Neural cell (in vitro differentiated cells): ENCODE results near the gene CST6.

Experiments
- EZH2 ChIP-seq: fragments of 200-600, 300-800 bp; shearing (Covaris generic), sonication (generic); IDR thresholded peaks from 2 replicates; pipeline ENCODE4 v1.6.1; 2014; ENCODE audit warnings: antibody characterized with exemption, low read length, borderline replicate concordance, mild to moderate bottlenecking; ENCODE audit not compliant: insufficient read depth, poor library complexity, severe bottlenecking
- MXI1 ChIP-seq: fragments of 450-650 bp; conservative IDR thresholded peaks from 2 replicates; pipeline ENCODE4 v1.6.1; 2014; ENCODE audit warnings: antibody characterized with exemption, mild to moderate bottlenecking; ENCODE audit not compliant: poor library complexity, severe bottlenecking
- POLR2AphosphoS5 ChIP-seq: IDR thresholded peaks from 2 replicates; pipeline ENCODE4 v1.6.1; 2012
- RAD21 ChIP-seq: fragments of 450-650 bp; conservative IDR thresholded peaks from 2 replicates; pipeline ENCODE4 v1.6.1; 2014; ENCODE audit warnings: antibody characterized with exemption, mild to moderate bottlenecking, moderate library complexity
- SMC3 ChIP-seq: fragments of 450-650 bp; conservative IDR thresholded peaks from 2 replicates; pipeline ENCODE4 v1.6.1; 2014; ENCODE audit warnings: antibody characterized with exemption, mild to moderate bottlenecking, moderate library complexity; ENCODE audit not compliant: poor library complexity
- TAF1 ChIP-seq: IDR thresholded peaks from 2 replicates; pipeline ENCODE4 v1.6.1; 2012; ENCODE audit warnings: low read depth
- TF ChIP-seq, protein P1 (sequence below): fragments of 450-650 bp; IDR thresholded peaks from 2 replicates; pipeline ENCODE4 v1.5.1; 2014; ENCODE audit warnings: antibody characterized with exemption, mild to moderate bottlenecking, moderate library complexity; ENCODE audit not compliant: poor library complexity, severe bottlenecking

DNA sequence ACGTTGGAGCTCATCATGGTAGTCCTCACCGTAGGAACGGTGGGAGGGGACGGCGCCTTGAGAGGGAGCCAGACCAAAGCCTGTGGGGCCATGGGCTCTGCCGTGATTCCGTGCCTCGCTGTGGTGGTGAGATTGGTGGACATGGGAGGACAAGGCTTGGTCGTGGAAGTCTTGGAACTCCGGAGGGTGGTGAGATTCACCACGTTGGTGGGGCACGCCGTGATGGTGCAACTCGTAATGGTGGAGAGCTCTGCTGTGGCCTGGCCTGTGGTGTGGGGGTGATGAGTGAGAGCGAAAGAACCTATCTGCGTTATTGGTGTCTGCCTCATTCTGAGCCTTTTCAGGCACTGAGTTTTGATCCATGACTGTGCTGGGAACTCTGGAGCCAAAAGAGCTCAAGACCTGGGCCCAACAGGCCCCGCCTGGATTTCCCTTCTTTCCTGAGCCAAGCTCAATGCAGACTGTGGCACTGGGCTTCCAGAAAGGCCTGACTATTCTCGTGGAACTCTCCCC, 14.3 kb downstream of the CST6 start, which contains the start of gene CATSPER1:
- TF ChIP-seq POLR2AphosphoS5 = no peak
- TF ChIP-seq, protein P1, sequence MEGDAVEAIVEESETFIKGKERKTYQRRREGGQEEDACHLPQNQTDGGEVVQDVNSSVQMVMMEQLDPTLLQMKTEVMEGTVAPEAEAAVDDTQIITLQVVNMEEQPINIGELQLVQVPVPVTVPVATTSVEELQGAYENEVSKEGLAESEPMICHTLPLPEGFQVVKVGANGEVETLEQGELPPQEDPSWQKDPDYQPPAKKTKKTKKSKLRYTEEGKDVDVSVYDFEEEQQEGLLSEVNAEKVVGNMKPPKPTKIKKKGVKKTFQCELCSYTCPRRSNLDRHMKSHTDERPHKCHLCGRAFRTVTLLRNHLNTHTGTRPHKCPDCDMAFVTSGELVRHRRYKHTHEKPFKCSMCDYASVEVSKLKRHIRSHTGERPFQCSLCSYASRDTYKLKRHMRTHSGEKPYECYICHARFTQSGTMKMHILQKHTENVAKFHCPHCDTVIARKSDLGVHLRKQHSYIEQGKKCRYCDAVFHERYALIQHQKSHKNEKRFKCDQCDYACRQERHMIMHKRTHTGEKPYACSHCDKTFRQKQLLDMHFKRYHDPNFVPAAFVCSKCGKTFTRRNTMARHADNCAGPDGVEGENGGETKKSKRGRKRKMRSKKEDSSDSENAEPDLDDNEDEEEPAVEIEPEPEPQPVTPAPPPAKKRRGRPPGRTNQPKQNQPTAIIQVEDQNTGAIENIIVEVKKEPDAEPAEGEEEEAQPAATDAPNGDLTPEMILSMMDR = no peak
- no peak for TF ChIP-seq TAF1
- no peak for TF ChIP-seq MXI1
- TF ChIP-seq RAD21 = no peak
- no peak for TF ChIP-seq SMC3
- no peak for TF ChIP-seq EZH2
